ENCODE measurements around the gene HDAC4.

DNA sequence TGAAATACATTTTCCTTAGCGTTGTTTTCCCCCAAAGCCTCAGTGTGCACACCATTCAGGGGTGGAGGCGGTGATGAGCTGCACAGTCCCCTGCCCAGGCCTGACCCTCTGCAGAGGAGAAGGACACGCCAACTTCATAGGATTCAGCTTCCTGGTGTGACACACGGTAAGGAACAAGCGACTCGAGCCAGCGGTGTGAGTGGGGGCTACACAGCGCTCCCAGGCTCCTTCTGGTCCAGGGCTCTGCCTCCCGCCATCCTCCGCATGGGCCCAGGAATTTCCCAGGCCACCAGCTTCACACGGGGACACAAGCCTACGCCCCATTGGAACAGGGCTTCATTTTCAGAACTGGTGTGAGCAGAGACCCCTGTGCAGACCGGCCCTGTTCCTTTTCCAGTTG, 272.1 kb downstream of the HDAC4 start:
- TF ChIP-seq ZNF138 (CRISPR knock-in tag; conservative IDR thresholded peaks at IDR 0.05) (no peak), CREM (CRISPR knock-in tag; IDR thresholded peaks at IDR 0.05) (no peak)

All from WTC11 (cell line).